Stimulated activated naive CD4-positive, alpha-beta T cell treated with Interleukin-2 at 50 U/mL for 16 hours (primary cell): ENCODE data around the gene CENPF.
"Not testable (repeated sequence)": the region's sequence is repeated elsewhere in the genome, so short reads cannot be mapped to it uniquely, and the experiment has no call there.

Experiments
- DNase-seq: peaks from one replicate; lab custom pipeline; 2025; lab: John Stamatoyannopoulos, UW

CENPF gene

DNA sequence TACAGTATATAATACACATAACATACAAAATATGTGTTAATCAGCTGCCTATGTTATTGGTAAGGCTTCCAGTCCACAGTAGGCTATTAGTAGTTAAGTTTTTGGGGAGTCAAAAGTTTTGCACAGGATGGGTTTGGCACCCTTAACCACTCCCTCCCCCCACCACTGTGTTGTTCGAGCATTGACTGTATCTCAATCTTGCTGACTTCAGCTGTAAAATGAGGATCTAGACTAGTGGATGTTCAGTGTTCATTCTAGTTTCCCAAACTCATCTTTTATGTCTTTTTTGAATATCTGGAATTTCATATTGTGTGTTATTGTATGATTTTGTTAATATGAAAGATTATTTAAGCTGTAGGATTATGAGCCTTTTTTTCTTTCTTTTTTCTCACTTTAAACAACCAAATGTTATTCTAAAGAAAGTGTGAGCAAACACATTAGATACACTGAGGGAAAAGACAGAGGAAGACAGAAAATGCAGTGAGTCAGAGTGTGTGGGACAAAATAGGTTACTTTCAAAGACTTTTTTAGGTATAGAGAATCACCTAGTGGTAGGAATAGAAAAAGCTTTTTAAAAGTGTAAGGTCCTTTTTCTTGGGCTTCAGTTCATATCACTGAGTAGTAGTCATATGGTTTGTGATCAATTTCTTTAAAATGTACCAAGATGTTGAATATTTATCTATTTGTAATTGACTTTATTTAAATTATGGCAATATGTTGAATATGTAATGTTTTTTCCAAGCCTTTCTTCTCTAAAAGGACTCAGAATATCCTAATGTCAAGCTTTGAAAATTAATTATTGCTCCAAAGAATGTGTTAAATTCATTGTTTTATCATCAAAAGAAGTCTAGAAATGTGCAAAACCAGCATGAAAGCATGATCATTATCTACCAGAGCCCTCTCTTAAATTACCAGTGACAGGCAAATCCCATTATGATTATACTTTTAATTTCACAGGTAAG is 17.9 kb upstream of the CENPF start:
- no peak for DNase-seq

GRCh38 chr1:214586621-214587020 is 16.4 kb upstream of the CENPF start:
- no peak for DNase-seq

GRCh38 chr1:214587165-214587564 is 15.8 kb upstream of the CENPF start:
- no peak for DNase-seq

DNA sequence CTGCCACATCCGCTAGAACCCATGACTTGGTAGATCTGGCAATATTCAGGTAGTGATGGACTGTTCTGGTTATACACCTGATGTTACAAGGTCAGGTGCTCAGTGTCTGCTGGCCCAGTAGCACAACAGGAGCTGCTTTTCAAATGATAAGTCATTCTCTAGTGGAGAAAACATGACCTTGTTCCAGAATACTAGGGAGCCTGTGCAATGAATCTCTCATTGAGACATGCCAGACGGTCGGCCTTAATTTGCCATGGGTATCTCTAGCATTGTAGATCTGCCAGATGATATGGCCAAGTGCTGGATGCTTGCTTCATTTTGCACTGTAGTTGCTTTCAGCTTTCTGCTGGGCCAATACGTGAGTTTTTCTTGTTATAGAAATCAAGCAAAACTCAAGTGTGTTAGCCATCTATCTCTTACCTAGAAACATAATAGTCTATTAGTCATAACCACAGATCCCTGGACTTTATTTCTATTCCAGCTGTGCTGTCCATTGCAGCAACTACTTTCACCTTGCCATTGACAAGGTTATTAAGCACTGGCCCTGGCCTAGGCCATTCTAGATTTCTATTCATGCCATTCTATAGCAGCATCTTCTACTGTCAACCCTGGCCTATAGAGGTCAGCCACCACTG is 13.9 kb upstream of the CENPF start:
- no peak for DNase-seq

GRCh38 chr1:214590696-214591095 is 12.3 kb upstream of the CENPF start:
- DNase-seq: no peak

- not testable (repeated sequence) for DNase-seq
Observed at GRCh38 chr1:214591918-214592317, 11.1 kb upstream of the CENPF start.

GRCh38 chr1:214593158-214593557 is 9.8 kb upstream of the CENPF start:
- DNase-seq: no peak

DNA sequence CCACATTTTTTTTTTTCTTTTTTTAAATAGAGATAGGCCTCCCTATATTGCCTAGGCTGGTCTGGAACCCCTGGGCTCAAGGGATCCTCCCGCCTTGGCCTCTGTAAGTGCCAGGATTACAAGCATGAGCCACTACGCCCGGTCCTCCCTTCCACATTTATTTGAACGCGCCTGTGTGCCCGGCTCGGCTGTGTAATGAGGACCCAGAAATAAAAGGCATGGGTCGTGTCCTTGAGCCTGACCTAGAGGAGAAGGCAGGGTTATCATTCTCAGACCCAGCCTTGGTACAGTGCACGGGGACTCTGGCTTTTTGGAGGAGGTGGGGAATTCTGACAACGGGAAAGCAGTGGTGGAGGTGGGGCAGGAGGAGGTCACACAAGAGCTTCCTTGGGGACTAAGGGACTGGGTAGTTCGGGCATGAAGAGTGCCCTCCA is 841 bp downstream of the CENPF start:
- no peak for DNase-seq

DNA sequence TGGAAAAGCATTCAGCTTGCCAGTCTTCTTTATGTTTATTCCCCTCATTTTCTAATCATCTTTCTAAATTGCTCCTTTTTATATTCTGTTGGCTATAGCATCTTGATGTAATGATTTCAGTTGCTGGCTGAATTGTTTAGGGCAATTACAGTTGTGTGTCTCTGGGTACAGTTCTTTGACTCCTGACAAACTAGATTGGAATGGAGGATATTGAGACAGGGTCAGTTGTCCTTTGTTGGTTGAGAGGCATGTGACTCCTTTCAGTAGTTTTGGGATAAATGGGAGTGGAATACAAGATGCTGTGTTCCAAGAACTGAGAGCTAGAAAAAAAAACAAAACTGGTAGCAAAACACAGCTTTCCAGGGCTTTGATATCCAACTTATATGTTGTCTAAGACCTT is 1.5 kb downstream of the CENPF start:
- no peak for DNase-seq

GRCh38 chr1:214605484-214605883 is 2.5 kb downstream of the CENPF start:
- not testable (repeated sequence) for DNase-seq

GRCh38 chr1:214605933-214606925 is 3.2 kb downstream of the CENPF start:
- not testable (repeated sequence) for DNase-seq

DNA sequence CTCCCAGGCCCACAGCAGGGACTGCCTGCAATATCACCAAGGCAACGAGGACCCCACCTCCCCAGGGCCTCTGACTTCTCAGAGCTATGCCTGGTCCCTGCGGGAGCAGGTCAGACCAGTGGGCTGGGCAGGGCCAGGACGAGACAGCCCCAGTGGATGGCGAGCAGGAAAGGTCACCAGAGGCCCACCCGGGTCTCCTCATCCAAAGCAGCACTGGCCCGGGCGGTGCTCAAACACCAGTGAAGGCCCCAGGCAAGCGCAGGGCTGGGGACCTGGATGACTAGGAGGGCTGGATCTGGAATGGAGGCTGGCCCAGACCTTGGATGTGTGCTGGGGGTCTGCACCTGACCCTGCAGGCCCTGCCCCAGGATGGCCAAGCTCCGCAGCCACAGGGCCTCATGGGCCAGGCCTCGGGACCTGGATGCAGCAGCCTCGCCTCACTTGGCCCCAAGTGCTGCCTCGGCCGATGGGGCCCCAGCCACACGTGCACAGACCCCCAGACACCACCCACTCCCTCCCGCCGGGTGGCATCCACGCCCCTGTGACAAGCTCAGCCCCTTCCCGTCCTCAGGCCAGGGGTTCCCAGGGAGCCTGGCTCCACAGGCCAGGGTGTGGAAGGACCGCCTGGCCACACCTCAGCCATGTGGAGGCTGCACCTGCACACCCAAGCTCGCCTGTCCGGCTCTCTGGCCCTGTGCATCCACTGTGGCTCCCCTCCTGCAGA is 4.7 kb downstream of the CENPF start:
- not testable (repeated sequence) for DNase-seq

DNA sequence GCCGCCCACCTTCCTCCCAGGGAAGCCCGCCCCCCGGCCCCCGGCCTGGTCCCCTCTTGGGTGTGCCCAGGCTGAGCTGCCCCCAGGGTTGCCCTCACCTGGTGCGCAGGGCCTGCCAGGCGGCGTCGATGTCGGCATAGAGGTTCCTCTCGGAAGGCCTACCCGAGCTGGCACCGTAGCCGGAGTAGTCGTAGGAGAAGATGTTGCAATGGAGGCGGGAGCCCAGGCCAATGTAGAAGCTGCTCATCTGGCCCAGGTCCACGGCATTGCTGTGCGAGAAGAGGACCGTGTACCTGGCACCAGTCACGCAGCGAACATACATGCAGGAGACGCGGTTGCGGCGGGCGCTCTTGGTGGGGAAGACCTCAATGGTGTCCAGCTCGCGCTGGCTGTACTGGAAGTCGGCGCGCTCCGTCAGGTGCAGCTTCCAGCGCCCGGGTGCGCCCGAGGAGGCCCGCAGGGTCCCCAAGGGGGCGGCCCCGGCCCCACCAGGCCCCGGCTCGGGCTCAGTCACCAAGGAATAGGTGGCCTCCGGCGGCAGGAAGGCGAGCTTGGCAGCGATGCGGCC is 5.3 kb downstream of the CENPF start:
- DNase-seq: not testable (repeated sequence)

DNA sequence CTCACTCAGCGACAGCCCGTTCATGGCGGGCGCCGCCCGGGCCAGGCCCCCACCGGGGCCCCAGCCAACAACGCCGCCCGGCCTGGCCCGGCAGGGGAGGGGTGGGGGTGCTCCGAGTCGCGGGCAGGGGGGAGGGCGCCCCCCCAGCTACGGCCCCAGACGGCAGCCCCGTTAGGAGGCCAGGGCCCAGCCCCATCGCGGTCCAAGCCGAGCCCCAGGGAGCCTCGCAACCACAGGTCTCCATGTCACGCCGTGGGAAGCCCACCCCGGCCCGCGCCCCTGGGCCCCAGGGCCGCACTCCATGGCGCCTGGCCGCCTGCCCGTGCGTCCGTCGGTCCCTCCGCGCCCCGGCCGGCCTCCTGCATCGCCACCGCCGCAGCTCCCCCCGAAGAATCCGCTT is 5.8 kb downstream of the CENPF start:
- DNase-seq: not testable (repeated sequence)

- DNase-seq: no peak
Observed at GRCh38 chr1:214609692-214610091, 6.7 kb downstream of the CENPF start.

- DNase-seq: not testable (repeated sequence)
Observed at GRCh38 chr1:214610136-214610535, 7.1 kb downstream of the CENPF start.

DNA sequence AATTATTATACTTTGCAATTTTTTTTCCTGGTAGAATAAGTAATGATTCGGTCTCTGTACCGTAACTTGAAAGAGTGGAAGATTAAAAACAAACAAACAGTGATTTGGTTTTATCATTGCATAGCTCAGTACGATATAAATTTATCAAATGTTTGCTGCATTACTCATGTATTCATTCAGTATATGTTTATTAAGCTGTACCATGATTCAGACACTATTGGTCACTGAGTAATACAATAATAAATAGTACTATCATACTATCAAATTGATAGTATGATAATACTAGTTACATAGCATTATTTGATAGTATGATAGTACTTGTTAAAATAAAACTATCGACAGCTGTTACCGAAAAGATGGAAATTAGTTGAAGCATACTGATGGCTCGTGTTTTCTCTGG is 12.1 kb downstream of the CENPF start:
- DNase-seq: no peak

GRCh38 chr1:214615871-214616270 is 12.9 kb downstream of the CENPF start:
- DNase-seq: no peak

DNA sequence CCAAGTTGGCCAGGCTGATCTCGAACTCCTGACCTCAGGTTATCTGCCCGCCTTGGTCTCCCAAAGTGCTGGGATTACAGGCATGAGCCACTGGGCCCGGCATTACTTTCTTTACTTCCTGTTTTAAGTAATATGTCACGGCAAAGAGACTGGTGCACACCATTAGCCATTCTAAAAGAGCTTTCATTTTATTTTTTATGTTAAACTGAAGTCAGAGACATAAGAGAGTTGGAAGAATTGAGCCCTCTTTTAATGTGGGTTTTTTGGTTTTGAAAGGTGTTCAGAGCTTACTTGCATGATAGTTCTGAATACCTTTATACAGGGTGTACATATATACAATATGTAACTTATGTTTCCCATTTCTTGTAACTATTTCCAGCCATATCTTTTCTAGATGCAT is 14.3 kb downstream of the CENPF start:
- no peak for DNase-seq

GRCh38 chr1:214617843-214618242 is 14.8 kb downstream of the CENPF start:
- no peak for DNase-seq

DNA sequence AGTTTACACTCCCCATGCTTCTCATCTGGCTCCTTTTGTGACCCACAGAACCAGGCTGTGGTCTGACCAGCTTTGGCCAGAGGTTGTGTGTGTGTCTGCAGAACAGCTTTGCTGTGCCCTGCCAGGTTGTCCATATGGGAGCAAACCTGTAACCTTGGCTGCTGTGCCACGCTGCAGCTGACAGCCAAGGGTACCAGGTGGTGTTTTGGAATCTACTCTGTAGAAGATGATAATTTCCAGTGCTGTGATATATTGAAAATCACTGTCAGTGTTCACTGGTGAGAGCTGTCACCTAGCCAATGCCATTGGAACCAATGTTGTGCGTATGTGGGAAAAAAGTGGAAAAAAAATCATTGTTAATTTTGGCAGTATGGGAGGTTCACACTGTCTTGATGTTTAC is 18.2 kb downstream of the CENPF start:
- DNase-seq: no peak
